ENCODE data around the gene TRIM36.

- TF ChIP-seq, protein P1, sequence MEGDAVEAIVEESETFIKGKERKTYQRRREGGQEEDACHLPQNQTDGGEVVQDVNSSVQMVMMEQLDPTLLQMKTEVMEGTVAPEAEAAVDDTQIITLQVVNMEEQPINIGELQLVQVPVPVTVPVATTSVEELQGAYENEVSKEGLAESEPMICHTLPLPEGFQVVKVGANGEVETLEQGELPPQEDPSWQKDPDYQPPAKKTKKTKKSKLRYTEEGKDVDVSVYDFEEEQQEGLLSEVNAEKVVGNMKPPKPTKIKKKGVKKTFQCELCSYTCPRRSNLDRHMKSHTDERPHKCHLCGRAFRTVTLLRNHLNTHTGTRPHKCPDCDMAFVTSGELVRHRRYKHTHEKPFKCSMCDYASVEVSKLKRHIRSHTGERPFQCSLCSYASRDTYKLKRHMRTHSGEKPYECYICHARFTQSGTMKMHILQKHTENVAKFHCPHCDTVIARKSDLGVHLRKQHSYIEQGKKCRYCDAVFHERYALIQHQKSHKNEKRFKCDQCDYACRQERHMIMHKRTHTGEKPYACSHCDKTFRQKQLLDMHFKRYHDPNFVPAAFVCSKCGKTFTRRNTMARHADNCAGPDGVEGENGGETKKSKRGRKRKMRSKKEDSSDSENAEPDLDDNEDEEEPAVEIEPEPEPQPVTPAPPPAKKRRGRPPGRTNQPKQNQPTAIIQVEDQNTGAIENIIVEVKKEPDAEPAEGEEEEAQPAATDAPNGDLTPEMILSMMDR (IDR thresholded peaks at IDR 0.05), result no peak
- no peak for TF ChIP-seq YY1 (IDR thresholded peaks at IDR 0.05; ENCODE audit: low read depth)
- TF ChIP-seq TEAD4 (IDR thresholded peaks at IDR 0.05; ENCODE audit: borderline replicate concordance, insufficient read depth), result no peak
- TF ChIP-seq EP300 (IDR thresholded peaks at IDR 0.05; ENCODE audit: borderline replicate concordance in 1 of 2, low read depth in 1 of 2, low read length in 1 of 2), result no peak
- no peak for TF ChIP-seq EZH2phosphoT487 (IDR thresholded peaks at IDR 0.05; ENCODE audit: borderline replicate concordance, low read depth)
- TF ChIP-seq GABPA (IDR thresholded peaks at IDR 0.05; ENCODE audit: low read depth), result no peak
- no peak for TF ChIP-seq SMC3 (IDR thresholded peaks at IDR 0.05; ENCODE audit: low read depth, low read length)
- no peak for TF ChIP-seq POLR2AphosphoS5 (IDR thresholded peaks at IDR 0.05; ENCODE audit: low read depth, low read length)
Observed at GRCh38 chr5:115170929-115171510, 1.3 kb upstream of the TRIM36 start.
